Fibroblast of skin of scalp (primary cell): Measurements from ENCODE around the gene CTBP1.
"Not testable (repeated sequence)": the region's sequence is repeated elsewhere in the genome, so short reads cannot be mapped to it uniquely, and the experiment has no call there.

Source experiments
- DNase-seq: peaks from one replicate; pipeline ENCODE4 v3.0.0-alpha.2; 2013

The CTBP1 gene

GRCh38 chr4:1237261-1237660 is 11.7 kb downstream of the CTBP1 start:
- not testable (repeated sequence) for DNase-seq

DNA sequence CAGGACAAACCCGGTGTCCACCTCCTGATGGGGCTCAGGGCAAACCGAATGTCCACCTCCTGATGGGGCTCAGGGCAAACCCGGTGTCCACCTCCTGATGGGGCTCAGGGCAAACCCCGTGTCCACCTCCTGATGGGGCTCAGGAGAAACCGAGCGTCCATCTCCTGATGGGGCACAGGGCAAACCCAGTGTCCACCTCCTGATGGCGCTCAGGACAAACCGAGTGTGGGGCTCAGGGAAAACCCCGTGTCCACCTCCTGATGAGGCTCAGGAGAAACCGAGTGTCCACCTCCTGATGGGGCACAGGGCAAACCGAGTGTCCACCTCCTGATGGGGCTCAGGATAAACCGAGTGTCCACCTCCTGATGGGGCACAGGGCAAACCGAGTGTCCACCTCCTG is 12.1 kb downstream of the CTBP1 start:
- not testable (repeated sequence) for DNase-seq

- DNase-seq: no peak
Measured at GRCh38 chr4:1236103-1236641, 12.8 kb downstream of the CTBP1 start.

DNA sequence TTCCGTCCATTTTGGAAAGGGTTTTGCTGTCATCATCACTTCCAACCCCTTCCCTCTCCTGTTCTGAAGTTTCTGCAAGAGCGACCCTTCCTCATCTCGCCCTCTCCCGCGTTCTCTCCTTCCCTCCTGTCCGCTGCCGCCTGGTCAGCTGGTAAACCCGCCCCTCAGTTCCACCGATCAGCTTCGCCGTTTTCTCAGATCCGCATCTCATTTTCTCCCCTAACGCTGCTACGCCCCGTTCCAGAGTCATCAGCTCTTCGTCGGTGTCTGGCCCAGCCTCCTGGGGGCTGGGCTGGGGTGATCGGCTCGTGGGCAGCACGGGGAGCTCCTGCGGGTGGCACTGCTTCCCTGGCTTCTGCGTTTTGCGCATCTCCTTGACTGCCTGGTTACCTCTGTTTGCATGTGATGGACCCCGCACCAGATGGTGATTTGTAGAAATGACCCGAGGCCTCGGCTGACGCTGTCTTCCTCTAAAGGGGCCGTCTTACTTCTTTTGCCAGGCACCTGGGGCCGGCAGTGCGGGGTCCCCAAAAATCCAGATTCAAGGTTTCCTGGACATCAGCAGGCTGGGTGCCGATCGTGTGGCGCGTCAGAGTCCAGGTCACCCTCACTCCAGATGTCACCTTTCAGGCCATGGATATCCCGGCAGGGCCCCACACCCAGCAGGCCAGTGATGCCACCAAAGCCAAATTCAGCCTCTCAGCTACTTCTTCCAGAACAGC is 13.4 kb downstream of the CTBP1 start:
- no peak for DNase-seq

GRCh38 chr4:1234811-1235292 is 14.1 kb downstream of the CTBP1 start:
- no peak for DNase-seq

DNA sequence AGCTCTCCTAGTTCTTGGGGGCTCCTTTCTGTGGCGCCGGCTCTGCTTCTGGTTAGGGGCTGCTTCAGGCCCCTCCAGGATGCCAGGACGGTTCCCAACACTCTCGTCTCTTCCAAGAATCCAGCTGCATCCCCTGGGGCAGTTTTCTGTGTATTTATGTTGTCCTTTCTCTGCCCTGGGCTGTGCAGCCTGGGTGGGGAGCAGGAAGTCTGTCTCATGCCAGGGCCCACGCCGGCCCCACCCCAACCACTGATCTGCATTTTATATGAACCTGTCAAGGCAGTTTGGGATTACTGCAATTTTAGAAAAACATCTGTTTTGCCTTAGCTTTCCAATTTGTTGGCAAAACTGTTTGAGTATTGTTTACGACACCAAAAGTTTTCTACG is 14.6 kb downstream of the CTBP1 start:
- peak; percentile 26 for DNase-seq

DNA sequence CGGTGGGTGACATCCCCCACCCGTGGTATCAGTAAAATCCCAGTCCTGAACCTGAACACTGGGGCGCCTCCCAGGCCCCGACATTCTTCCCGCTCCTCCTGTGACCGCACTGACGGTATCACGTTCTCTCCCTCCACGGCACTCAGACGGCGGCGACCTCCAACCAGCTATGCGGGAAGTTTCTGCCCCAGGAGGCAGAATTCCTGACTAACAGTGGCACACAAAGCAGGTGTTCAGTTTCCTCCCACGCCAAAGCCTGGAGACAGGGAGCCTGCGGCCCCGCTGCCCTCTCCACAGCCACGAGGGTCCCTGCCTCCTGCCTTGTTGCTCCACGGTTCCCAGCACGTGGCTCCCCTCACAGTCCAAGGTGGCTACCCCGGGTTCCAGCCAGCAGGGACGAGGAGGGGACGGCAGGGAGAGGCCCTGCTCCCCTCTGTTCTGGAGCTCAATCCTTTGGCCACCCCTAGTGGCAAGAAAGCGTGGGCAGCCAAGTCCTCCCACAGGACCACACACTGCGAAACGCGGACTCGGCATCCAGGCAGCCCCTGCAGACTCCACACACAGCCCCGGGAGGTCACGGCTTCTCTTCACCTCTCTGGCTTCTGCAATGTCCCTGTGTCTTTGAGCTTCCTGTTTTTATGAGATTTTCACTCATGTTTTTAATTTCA is 15.2 kb downstream of the CTBP1 start:
- peak; percentile 35 for DNase-seq

DNA sequence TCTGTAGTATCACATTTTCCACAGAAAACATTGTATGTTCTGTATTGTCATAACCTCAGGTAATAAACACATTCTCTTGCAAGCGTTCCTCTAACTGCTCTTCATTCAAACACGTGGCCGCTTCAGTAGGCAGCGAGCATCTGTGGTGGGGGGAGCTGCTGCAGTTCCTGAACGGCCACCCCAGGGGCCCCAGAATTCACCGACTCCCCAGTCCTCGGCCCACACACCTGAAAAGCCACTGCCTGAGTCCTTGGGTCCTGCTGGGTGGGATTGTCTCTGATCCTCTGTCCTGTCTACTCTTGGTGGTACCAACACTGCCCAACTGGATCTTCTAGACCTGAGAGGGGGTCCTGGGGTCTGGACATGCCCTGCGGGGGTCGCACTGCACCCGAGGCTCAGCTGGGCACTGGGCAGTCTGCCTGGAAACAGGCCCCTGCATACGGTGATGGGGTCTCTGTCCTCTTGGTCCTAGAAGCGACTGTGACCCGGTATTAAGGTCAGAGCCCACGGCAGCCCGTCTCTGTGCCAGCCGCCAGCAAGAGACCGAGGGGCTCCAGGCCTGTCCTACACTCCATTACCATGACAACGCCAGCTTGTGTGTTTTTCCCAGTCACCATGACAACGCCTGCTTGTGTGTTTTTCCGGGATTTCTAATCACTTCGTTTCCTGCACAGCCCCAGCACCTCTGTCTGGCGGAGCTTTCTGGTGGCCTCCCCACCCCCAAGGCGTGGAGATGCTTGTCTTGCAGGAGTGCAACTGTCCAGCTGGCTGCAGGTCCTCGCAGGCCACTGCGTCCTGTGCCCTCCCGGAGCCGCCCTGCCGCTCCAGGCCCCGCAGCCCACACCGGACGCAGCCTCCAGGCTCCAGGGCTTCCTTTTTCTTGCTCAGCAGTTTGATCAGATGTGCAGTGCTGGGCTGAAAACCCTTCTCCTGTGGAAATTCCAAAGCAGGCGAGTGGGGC is 16.0 kb downstream of the CTBP1 start:
- no peak for DNase-seq

DNA sequence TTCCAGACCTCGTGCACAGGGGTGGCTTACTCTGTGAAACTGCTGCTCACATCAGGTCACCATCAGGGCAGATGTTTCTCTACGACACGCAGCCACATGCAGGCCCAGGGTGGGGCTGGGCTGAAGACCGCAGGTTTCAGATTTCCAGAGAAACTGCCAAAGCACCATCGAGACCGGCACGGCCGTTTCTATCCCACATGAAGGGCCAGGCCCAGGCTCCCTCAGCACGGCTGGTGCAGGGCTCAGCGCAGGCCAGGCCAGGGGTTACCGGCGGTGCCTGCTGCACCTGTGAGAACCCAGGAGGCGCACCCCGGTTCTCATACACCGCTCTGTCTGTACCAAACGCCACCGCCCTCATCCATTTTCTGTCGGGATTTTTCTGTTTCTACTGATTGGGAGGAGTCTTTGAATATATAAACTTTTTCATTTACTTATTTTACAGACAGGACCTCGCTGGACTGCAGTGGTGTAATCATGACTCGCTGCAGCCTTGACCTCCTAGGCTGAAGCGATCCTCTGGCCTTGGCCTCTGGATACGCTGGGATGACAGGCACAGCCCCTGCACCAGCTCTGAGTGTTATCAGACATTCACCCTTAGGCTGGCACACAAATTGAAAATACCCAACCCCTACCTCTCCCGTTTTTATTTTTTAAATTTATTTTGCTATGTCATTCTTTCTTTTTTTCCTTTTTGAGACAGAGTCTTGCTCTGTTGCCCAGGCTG is 17.1 kb downstream of the CTBP1 start:
- DNase-seq: no peak

DNA sequence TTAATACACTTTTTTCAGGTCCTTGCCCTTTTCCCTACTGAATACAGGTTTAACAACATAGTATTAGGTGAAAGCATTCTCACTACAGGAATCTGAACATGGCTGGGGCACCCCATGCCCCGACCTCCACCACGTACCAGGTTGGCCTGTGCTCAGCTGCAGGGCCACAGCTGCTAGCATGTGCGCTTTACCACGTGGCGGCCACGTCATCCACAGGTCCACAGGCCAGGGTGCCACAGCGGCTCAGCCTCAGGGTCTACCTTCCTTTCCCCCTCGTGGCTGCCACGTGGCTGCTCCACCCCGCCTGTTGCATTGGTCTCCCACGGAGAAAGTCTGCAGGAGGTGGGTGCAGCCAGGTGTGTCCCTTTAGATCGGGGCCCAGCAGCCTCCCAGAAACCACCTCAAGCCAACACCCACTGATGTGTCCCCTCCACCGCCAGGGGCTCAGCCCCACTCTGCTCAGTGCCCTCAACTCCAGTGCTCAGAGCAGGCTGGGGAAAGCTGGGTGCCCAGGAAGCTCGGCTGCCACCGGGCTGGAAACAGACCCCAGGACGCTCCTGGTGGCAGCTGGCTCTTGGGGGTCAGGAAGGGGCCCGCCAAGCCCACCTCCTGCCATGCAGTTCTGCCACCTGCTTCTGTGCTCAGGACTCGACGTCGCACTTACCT is 17.8 kb downstream of the CTBP1 start:
- no peak for DNase-seq

- DNase-seq: no peak
Measured at GRCh38 chr4:1230316-1230715, 18.6 kb downstream of the CTBP1 start.

DNA sequence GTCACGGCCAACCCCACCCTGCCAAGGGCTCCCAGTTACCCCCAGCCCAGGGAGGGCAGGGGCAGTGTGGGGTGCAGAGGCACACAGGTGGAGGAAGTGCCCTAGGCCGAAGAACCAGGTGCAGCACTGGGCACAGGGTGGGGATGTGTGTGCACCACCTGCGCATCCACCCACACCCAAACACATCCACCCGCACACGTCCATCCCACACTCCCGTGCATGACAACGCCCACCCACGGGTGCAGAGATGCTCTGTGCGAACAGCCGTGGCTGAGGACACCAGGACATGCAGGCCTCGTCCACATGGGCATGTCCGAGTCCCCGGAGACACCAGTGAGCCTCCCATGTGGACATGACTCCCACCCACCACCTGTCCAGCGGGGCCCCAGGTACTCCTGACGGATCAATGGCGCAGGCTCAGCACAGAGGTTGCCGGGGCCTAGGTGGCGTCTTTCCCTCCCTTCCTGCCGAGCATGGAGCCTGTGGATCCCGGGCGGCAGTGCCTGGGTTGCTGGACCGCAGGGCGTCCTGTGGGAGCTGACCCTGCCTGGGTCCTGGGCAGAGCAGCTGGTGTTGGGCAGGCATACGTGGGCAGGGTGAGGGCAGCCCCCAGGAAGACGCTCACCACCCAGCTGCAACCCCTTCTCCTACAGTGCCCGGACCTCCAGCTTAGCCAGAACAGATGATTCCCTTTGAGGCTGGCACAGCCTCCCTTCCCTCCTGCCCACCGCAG is 19.6 kb downstream of the CTBP1 start:
- DNase-seq: no peak

DNA sequence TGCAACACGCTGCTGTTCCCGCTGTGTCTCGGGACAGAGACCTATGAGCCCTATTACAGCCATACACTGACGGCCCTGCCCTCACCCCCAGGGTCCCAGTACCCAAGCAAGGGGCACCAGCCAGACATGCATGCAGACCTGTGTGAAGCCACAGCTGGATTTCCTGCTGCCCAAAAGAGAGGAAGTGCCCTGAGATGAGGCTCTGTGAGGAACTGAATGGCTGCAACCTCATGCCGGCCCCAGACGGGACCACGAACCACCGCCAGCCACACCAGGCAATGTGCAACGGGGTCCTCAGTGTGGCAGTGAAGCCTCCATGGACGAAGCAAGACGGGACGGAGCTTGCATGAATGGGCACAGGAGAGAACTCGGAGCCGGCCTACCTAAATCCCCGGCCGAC is 21.1 kb downstream of the CTBP1 start:
- DNase-seq: no peak

- DNase-seq: no peak
Measured at GRCh38 chr4:1226598-1226997, 22.3 kb downstream of the CTBP1 start.

DNA sequence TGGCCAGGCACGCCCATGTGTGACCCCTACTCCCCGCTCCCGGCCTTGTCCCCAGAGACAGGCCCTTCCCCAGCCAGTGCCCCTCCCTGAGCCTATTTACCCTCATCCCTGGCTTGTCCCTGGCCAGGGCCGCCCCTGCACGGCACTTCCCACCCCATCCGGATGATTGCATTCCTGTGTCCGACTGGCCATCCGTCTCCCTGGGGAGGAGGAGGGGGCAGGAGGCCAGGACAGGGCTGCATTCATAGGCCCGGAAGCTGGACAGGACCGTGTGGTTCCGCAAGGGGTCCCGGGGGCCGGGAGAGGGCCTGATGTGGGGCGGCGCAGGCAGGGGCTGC is 22.8 kb downstream of the CTBP1 start:
- DNase-seq: no peak

DNA sequence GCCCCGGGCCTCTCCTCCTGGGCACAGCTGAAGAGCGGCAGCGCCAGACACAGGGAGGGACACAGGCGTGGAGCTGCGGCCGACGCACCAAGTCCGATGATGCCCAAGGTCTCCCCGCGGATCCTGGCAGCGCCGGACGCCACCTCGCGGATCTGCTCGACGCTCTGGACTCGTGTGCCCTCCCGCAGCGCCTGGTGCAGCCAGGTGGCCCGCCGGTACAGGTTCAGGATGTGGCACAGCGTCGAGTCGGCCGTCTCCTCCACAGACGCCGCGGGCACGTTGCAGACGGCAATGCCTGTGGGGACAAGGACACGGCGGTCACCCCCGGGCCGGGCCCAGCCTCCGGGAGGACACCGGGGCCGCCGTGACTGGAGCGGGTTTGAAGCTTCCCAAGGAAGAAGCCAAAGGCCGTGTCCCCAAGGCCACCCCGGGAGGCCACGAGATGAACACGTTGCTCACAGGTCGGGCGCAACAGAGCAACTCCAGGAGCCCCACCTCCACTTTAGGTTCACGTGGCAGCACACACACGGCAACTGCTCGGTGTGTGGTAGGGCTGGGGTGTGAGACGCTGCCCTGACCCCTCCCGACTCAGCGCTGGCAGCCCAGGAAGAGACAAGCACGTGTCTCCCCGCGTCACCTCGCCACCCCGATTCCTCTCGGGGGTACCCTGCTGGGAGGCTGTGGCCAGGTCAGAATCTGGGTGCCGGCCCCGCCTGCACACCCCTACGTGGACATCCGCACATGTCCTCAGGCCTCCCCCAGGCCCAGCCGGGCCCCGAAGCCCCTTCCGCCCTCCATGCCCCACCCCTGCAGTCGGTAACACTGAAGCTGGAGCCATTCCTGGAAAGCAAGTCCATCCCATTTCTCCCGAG is 23.4 kb downstream of the CTBP1 start:
- DNase-seq: no peak

DNA sequence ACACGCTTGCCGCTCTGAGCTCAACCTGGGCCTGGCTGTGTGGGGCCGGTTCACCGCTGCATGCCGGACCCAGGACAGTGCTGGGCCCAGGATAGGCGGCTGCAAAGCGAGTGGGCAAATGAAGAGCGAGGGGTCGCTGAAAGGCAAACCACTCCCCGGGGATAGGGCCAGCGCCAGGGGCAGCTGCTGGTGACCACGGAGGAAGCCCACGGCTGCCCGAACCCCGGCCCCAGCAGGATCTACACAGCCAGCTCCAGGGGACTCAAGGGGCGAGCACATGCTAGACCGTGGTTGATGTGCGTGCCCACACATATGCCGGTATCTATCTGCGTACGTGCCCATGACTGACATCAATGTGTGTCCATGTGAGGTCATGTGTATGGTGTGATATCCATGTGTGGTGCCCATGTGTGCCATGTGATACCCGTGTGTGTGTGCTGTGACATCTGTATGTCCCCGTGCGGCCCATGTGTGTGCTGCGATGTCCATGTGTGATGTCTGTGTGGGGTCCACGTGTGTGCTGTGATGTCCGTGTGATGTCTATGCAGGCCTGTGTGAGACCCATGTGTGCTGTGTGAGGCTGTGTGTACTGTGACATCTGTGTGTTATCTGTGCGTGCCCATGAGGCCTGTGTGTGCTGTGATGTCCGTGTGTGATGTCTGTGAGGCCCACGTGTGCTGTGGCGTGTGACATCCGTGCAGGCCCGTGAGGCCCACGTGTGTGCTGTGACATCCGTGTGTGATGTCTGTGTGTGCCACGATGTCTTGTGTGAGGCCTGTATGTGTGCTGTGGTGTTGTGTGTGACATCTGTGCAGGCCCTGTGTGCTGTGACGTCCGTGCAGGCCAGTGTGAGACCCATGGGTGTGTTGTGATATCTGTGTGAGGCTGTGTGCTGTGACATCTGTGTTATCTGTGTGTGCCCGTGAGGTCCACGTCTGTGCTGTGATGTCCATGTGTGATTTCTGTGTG is 24.8 kb downstream of the CTBP1 start:
- DNase-seq: no peak

- DNase-seq: no peak
Measured at GRCh38 chr4:1222938-1223690, 25.8 kb downstream of the CTBP1 start.
